OCI-LY3 (cell line): Measurements from ENCODE around the gene LHFPL2.

ENCODE experiments used
- CTCF ChIP-seq: fragments of 200-600, 300-600 bp; sonication (generic); IDR thresholded peaks from 2 replicates; pipeline ENCODE4 v1.5.1; 2014; ENCODE audit warnings: antibody characterized with exemption, low read length, low read depth
- EZH2phosphoT487 ChIP-seq: fragments of 200-600 bp; shearing (Covaris generic); IDR thresholded peaks from 2 replicates; pipeline ENCODE4 v1.6.1; 2018; ENCODE audit warnings: antibody characterized with exemption, mixed run types, low read depth

GRCh38 chr5:78537411-78537810, 111.2 kb downstream of the LHFPL2 start:
- no peak for TF ChIP-seq CTCF
- TF ChIP-seq EZH2phosphoT487 = no peak
